GM18508 (cell line): ENCODE data around the gene SECISBP2L.

Experiments used
- ATAC-seq: cut with Tn5 transposase; IDR thresholded peaks from one replicate; pipeline ENCODE4 v1.9.1; 2021; ENCODE audit warnings: moderate number of reproducible peaks; ENCODE audit not compliant: insufficient read depth, unreplicated experiment

The SECISBP2L gene

GRCh38 chr15:49023354-49023753 is 22.9 kb downstream of the SECISBP2L start:
- peak; percentile 40 for ATAC-seq

GRCh38 chr15:49015896-49016295 is 30.4 kb downstream of the SECISBP2L start:
- no peak for ATAC-seq

- ATAC-seq: no peak
Measured at GRCh38 chr15:48999314-48999713, 46.9 kb downstream of the SECISBP2L start.

GRCh38 chr15:48996276-48996675 is 50.0 kb downstream of the SECISBP2L start:
- ATAC-seq: no peak

GRCh38 chr15:48993380-48993779 is 52.9 kb downstream of the SECISBP2L start:
- ATAC-seq: no peak

- no peak for ATAC-seq
Measured at GRCh38 chr15:48992545-48992944, 53.7 kb downstream of the SECISBP2L start.

GRCh38 chr15:48992096-48992495 is 54.1 kb downstream of the SECISBP2L start:
- ATAC-seq: no peak

- ATAC-seq: no peak
Measured at GRCh38 chr15:48989170-48989569, 57.1 kb downstream of the SECISBP2L start.

- ATAC-seq: no peak
Measured at GRCh38 chr15:48987142-48987541, 59.1 kb downstream of the SECISBP2L start.

- ATAC-seq: no peak
Measured at GRCh38 chr15:48986240-48986639, 60.0 kb downstream of the SECISBP2L start.

- no peak for ATAC-seq
Measured at GRCh38 chr15:48985516-48985915, 60.7 kb downstream of the SECISBP2L start.

GRCh38 chr15:48984811-48985352 is 61.4 kb downstream of the SECISBP2L start:
- no peak for ATAC-seq

GRCh38 chr15:48984021-48984710 is 62.1 kb downstream of the SECISBP2L start:
- no peak for ATAC-seq

GRCh38 chr15:48983300-48983699 is 62.9 kb downstream of the SECISBP2L start:
- no peak for ATAC-seq

GRCh38 chr15:48981941-48982340 is 64.3 kb downstream of the SECISBP2L start:
- no peak for ATAC-seq

- no peak for ATAC-seq
Measured at GRCh38 chr15:48978638-48979037, 67.6 kb downstream of the SECISBP2L start.

- ATAC-seq: no peak
Measured at GRCh38 chr15:48976444-48977088, 69.7 kb downstream of the SECISBP2L start.

GRCh38 chr15:48975472-48976419 is 70.5 kb downstream of the SECISBP2L start:
- peak; percentile 47 for ATAC-seq

GRCh38 chr15:48974882-48975281 is 71.4 kb downstream of the SECISBP2L start:
- ATAC-seq: no peak

- ATAC-seq: no peak
Measured at GRCh38 chr15:48972750-48973503, 73.3 kb downstream of the SECISBP2L start.
